Stimulated activated naive CD4-positive, alpha-beta T cell (primary cell): Measurements from ENCODE around the gene DNMBP.
"Not testable (repeated sequence)": the region's sequence is repeated elsewhere in the genome, so short reads cannot be mapped to it uniquely, and the experiment has no call there.

Experiments
- DNase-seq, 6 experiments: peaks; one replicate each; lab custom pipeline; 2025; lab: John Stamatoyannopoulos, UW

Gene DNMBP

DNA sequence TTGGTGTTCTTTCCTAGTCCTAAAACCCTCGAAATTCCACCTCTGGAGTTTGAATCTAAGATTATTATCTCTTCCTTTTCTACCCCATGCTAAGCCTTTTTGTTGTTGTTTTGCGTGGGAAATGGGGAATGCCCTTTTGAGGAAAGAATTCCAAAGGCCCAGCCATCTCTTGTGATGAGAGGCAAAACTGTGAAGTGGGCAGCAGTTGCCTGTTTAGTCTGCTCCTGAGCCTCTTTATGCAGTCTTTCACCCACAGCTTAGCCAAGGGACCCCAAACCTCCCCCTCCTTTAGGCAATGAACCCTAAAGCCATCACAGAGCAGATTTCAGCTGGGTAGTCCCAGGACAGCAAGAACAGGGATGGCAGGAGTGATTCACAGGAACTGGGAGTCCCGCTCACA, 95.5 kb downstream of the DNMBP start:
- no peak for DNase-seq

- DNase-seq, result no peak
Observed at GRCh38 chr10:99913831-99914235, 95.9 kb downstream of the DNMBP start.

- DNase-seq, result no peak
Observed at GRCh38 chr10:99912041-99912440, 97.7 kb downstream of the DNMBP start.

- DNase-seq, result no peak
Observed at GRCh38 chr10:99908512-99908911, 101.2 kb downstream of the DNMBP start.

DNA sequence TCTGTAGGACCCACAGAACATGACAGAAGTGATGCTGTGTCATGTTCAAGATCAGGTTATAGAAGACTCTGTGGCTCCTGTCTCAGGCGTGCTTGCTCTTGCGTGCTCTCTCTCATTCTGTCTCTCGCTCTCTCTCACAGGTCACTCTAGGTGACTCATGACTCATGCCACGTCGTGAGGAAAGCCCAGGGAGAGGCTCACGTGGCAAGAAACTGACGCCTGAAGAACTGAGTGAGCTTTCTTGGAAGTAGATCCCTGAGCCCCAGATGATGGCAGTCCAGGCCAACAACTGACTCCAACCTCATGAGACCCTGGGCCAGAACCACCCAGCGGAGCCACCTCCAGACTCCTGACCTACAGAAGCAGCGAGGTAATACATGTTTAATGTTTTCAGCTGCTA, 103.3 kb downstream of the DNMBP start:
- no peak for DNase-seq

DNA sequence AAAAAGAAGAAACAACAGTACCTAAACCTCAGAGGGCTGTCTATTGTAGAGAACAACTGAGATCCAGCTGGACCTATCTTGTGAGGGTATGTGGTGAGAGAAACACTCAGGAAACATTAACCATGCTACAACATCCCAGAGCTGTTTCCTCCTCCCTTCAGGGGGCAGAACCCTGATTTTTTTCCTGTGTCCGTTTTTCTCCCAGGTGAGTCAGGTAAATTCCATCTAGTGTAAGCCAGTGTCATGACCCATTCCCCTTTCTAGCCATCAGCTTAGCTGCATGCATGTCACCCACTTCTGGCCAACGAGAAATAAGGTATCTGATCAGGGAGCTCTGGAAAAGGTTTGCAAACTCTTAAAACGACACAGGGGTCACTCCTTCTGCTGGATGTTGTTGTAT, 103.8 kb downstream of the DNMBP start:
- no peak for DNase-seq

- DNase-seq, result no peak
Observed at GRCh38 chr10:99895867-99896266, 113.9 kb downstream of the DNMBP start.

- not testable (repeated sequence) for DNase-seq
Observed at GRCh38 chr10:99895066-99895465, 114.7 kb downstream of the DNMBP start.

DNA sequence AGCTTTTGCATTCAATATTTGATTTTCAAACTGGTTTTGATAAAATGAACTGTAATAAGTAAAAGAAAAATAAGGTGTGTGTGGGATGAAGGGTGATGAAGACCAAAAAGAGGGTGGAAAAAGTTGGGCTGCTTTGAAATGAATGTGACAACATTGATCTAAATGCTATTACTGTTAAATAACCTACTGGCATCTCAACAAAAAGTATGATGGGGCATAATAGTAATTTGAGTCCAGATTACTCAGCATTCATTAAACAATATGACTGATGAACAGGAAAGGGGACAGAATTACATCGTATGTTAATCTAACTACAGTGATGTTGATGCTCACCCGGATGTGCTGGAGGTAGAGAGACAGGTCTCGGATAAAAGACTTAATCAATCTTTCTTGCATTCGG, 115.1 kb downstream of the DNMBP start:
- no peak for DNase-seq

DNA sequence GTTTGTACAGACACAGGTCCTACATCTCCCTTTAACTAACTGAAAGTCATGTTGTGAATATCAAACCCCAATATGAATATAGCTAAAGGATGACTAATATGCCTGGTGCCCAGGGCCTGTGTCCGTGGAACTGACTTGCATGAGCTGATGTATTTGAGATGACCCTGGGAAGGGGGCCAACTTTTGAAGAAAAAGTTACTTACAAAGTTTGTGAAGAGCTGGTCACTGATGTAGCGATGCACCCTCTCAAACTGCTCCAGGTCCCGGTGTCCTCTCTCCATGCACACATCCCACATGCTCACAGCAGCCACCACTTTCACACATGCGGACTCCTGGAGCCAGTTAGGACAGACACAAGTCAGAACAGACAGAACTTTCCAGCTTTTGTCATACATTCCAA, 121.1 kb downstream of the DNMBP start:
- DNase-seq, result no peak

DNA sequence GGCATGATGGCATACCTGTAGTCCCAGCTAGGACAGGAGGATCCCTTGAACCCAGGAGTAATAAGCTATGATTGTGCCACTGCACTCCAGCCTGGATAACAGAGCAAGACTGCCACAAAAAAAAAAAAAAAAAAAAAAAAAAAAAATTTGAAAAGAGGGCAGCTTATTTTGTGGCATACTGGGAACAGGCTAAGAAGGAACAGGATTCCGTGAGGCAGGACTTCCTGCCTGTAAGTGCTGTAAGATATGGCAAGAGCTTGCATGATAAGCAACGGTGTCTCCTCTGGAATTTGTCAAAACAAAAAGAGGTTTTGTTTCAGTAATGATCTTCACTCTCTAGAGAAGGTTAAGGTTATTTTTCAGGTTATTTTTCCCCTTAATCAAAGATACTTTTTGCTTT, 126.2 kb downstream of the DNMBP start:
- DNase-seq, result no peak

DNA sequence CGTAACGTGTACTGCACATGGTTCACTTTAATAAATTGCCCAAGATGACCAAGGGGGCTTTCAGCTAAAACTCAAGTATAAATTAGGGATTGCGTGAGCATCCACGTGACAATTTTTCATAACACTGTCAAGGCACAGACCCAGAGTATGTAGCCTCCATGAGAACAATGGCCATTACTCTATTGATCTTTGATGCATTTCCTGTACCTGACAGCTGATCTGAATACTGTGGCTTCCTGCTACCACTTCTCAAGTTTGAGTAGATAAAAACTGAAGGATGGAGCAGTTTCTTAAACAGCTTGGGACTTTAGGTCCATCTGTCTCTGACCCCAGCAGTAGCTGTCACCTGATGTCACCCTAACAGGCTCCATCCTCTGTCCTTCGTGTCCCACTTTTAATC, 128.4 kb downstream of the DNMBP start:
- peak in 1 of 6 experiments; percentile 4 for DNase-seq

- no peak for DNase-seq
Observed at GRCh38 chr10:99880080-99880835, 129.5 kb downstream of the DNMBP start.

DNA sequence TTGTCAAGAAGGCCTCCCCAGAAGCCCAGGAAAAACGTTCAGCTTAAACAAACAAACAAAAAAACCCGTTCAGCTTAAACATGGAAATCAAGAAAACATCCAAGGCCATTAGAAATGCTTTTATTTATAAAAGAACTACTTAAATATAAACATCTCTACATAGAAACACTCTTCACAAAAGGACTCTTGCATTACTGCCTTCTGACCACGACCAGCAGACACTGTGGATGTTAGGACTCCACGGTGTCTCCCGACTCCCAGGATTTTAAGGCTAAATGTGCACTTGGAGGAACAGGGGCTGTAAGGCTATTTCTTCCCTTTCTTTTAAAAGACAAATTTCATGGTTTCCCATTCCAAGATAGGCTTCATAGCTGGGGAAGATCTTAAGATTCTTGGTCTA, 134.3 kb downstream of the DNMBP start:
- DNase-seq, result no peak

- no peak for DNase-seq
Observed at GRCh38 chr10:99874341-99875085, 135.2 kb downstream of the DNMBP start.

GRCh38 chr10:99873846-99874245, 135.9 kb downstream of the DNMBP start:
- no peak for DNase-seq

- no peak for DNase-seq
Observed at GRCh38 chr10:99872367-99873162, 137.2 kb downstream of the DNMBP start.

DNA sequence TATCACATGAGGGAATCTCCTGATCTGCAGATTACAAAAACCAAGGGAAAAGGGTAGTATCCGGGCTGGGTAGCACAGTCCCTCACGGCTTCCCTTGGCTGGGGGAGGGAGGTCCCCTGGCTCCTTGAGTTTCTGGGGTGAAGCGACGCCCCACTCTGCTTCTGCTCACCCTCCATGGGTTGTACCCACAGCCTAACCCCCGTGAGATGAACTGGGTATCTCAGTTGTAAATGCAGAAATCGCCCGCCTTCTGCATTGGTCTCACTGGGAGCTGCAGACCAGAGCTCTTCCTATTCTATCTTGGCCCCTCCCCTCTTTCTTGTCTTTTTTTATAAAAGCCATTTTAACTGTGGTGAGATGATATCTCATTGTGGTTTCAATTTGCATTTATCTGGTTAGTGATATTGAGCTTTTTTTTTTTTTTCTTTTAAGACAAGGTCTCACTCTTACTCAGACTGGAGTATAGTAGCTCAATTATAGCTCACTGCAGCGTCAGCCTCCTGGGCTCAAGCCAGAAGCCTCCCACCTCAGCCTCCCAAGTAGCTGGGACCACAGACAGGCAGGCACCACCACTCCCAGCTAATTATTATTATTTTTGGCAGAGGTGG, 139.5 kb downstream of the DNMBP start:
- DNase-seq, result peak in 4 of 6 experiments; percentile 12 to 60 (median 57)

GRCh38 chr10:99869581-99870122, 140.1 kb downstream of the DNMBP start:
- DNase-seq, result no peak

GRCh38 chr10:99867250-99867649, 142.5 kb downstream of the DNMBP start:
- not testable (repeated sequence) for DNase-seq

GRCh38 chr10:99863535-99864240, 146.1 kb downstream of the DNMBP start:
- DNase-seq, result not testable (repeated sequence)
